HG02623 (cell line): ENCODE data around the gene CCDC192.
"Not testable (repeated sequence)": the region's sequence is repeated elsewhere in the genome, so short reads cannot be mapped to it uniquely, and the experiment has no call there.

Experiments used
- ATAC-seq: cut with Tn5 transposase; IDR thresholded peaks from one replicate; pipeline ENCODE4 v1.9.1; 2021; ENCODE audit warnings: moderate library complexity; ENCODE audit not compliant: unreplicated experiment

Gene CCDC192

GRCh38 chr5:127758766-127759283 is 55.6 kb downstream of the CCDC192 start:
- no peak for ATAC-seq

- ATAC-seq, result no peak
Observed at GRCh38 chr5:127761869-127762268, 58.7 kb downstream of the CCDC192 start.

- no peak for ATAC-seq
Observed at GRCh38 chr5:127762412-127762811, 59.2 kb downstream of the CCDC192 start.

GRCh38 chr5:127766676-127767335 is 63.6 kb downstream of the CCDC192 start:
- no peak for ATAC-seq

- no peak for ATAC-seq
Observed at GRCh38 chr5:127769386-127769785, 66.2 kb downstream of the CCDC192 start.

- no peak for ATAC-seq
Observed at GRCh38 chr5:127770272-127770671, 67.1 kb downstream of the CCDC192 start.

- no peak for ATAC-seq
Observed at GRCh38 chr5:127772531-127772930, 69.3 kb downstream of the CCDC192 start.

GRCh38 chr5:127774221-127774620 is 71.0 kb downstream of the CCDC192 start:
- ATAC-seq, result no peak

GRCh38 chr5:127776477-127776876 is 73.3 kb downstream of the CCDC192 start:
- ATAC-seq, result no peak

GRCh38 chr5:127777957-127778356 is 74.8 kb downstream of the CCDC192 start:
- ATAC-seq, result no peak

- not testable (repeated sequence) for ATAC-seq
Observed at GRCh38 chr5:127782450-127782849, 79.3 kb downstream of the CCDC192 start.

GRCh38 chr5:127785098-127785927 is 82.1 kb downstream of the CCDC192 start:
- ATAC-seq, result peak; percentile 84

GRCh38 chr5:127791439-127791838 is 88.2 kb downstream of the CCDC192 start:
- no peak for ATAC-seq

GRCh38 chr5:127791908-127792307 is 88.7 kb downstream of the CCDC192 start:
- not testable (repeated sequence) for ATAC-seq

GRCh38 chr5:127793052-127793451 is 89.9 kb downstream of the CCDC192 start:
- no peak for ATAC-seq

- no peak for ATAC-seq
Observed at GRCh38 chr5:127793879-127794278, 90.7 kb downstream of the CCDC192 start.

GRCh38 chr5:127796211-127796610 is 93.0 kb downstream of the CCDC192 start:
- no peak for ATAC-seq

- no peak for ATAC-seq
Observed at GRCh38 chr5:127799293-127799905, 96.2 kb downstream of the CCDC192 start.

- ATAC-seq, result no peak
Observed at GRCh38 chr5:127801751-127802476, 98.7 kb downstream of the CCDC192 start.

- ATAC-seq, result no peak
Observed at GRCh38 chr5:127802477-127802865, 99.3 kb downstream of the CCDC192 start.

GRCh38 chr5:127804886-127805426 is 101.8 kb downstream of the CCDC192 start:
- ATAC-seq, result no peak
